HFFc6 (cell line): Measurements from ENCODE around the gene CDADC1. TPM values are rescaled to one million over a fixed set of nuclear protein-coding genes. Genes with fewer than 3 reads are reported as not detected.

ENCODE experiments used
- DNase-seq: peaks from one replicate; pipeline ENCODE4 v3.0.0-alpha.2; 2018
- H3K27ac Mint-ChIP-seq: 2 replicates; pipeline ENCODE4 v1.8.0; 2020; ENCODE audit warnings: mild to moderate bottlenecking, mixed read lengths
- H3K27me3 Mint-ChIP-seq: 2 replicates; pipeline ENCODE4 v1.8.0; 2021; ENCODE audit warnings: mild to moderate bottlenecking, moderate library complexity, mixed read lengths; ENCODE audit not compliant: insufficient read depth
- H3K36me3 Mint-ChIP-seq: 2 replicates; pipeline ENCODE4 v1.8.0; 2021; ENCODE audit warnings: low read depth, mixed read lengths
- H3K4me1 Mint-ChIP-seq: 2 replicates; pipeline ENCODE4 v1.8.0; 2020; ENCODE audit warnings: low read depth, mixed read lengths
- H3K4me3 Mint-ChIP-seq: 2 replicates; pipeline ENCODE4 v1.8.0; 2020; ENCODE audit warnings: mild to moderate bottlenecking, moderate library complexity, mixed read lengths
- H3K9me3 Mint-ChIP-seq: 2 replicates; pipeline ENCODE4 v1.8.0; 2020; ENCODE audit warnings: mild to moderate bottlenecking, mixed read lengths
- CTCF ChIP-seq: fragments of 200-600 bp; sonication (generic); IDR thresholded peaks from 2 replicates; pipeline ENCODE4 v1.5.0; 2021; ENCODE audit warnings: antibody characterized with exemption, mild to moderate bottlenecking
- total RNA-seq, 6 experiments: library from RNA; stranded (reverse); fragmentation: NEBNext Ultra II Directional; extraction: Animal tissue kit (Norgen Biotek cat#: 25700); gene quantifications; 2 replicates in 1 of 6; 3 replicates in 5 of 6; pipeline ENCODE4 v1.2.3, GENCODE V29; 2021

The CDADC1 gene
- total RNA-seq, 6 experiments from 2014 or later, result 5.3 to 8.7 (median 6.8) TPM

- DNase-seq, result peak; percentile 25
- TF ChIP-seq CTCF, result peak; percentile 73
- Mint-ChIP-seq H3K4me1 (peaks cover 9% of the 10 kb centered on the region), H3K36me3 (no peaks in the 10 kb centered on the region), H3K4me3 (no peak overlapping the region), H3K27ac (no peak overlapping the region), H3K27me3 (peaks cover 14% of the 10 kb centered on the region), H3K9me3 (peaks cover 7% of the 10 kb centered on the region; the same call in 1 of the 2 replicates)
Observed at GRCh38 chr13:49240017-49240416, 7.7 kb upstream of the CDADC1 start.

- no peak overlapping the region for H3K27ac Mint-ChIP-seq
- peaks cover 7% of the 10 kb centered on the region; the same call in 1 of the 2 replicates for H3K9me3 Mint-ChIP-seq
- no peaks in the 10 kb centered on the region for H3K36me3 Mint-ChIP-seq
- H3K4me1 Mint-ChIP-seq, result peaks cover 9% of the 10 kb centered on the region
- H3K27me3 Mint-ChIP-seq, result peaks cover 14% of the 10 kb centered on the region
- no peak for DNase-seq
- H3K4me3 Mint-ChIP-seq, result no peak overlapping the region
- TF ChIP-seq CTCF, result no peak
Observed at GRCh38 chr13:49241296-49241695, 6.4 kb upstream of the CDADC1 start.

- Mint-ChIP-seq H3K36me3 (no peaks in the 10 kb centered on the region; the same call in 1 of the 2 replicates), H3K4me3 (no peak overlapping the region), H3K27ac (no peak overlapping the region), H3K27me3 (peaks cover 14% of the 10 kb centered on the region), H3K9me3 (peaks cover 7% of the 10 kb centered on the region; the same call in 1 of the 2 replicates), H3K4me1 (peaks cover 21% of the 10 kb centered on the region)
- DNase-seq, result no peak
- no peak for TF ChIP-seq CTCF
Observed at GRCh38 chr13:49245101-49245500, 2.6 kb upstream of the CDADC1 start.

GRCh38 chr13:49246850-49247642 is 679 bp upstream of the CDADC1 start:
- Mint-ChIP-seq H3K27me3 (peaks cover 10% of the 10 kb centered on the region), H3K27ac (peak overlapping the region; percentile 95), H3K36me3 (no peaks in the 10 kb centered on the region; the same call in 1 of the 2 replicates), H3K4me1 (peaks cover 26% of the 10 kb centered on the region), H3K9me3 (peaks cover 7% of the 10 kb centered on the region; the same call in 1 of the 2 replicates), H3K4me3 (peak overlapping the region; percentile 97)
- DNase-seq, result no peak
- TF ChIP-seq CTCF, result no peak

- H3K4me1 Mint-ChIP-seq, result peaks cover 26% of the 10 kb centered on the region
- no peak for DNase-seq
- no peaks in the 10 kb centered on the region for H3K9me3 Mint-ChIP-seq
- no peaks in the 10 kb centered on the region; the same call in 1 of the 2 replicates for H3K36me3 Mint-ChIP-seq
- peak; percentile 22; the same call in 1 of the 2 replicates for TF ChIP-seq CTCF
- peak overlapping the region; percentile 97 for H3K4me3 Mint-ChIP-seq
- H3K27ac Mint-ChIP-seq, result peak overlapping the region; percentile 95
- peaks cover 3% of the 10 kb centered on the region; the same call in 1 of the 2 replicates for H3K27me3 Mint-ChIP-seq
Observed at GRCh38 chr13:49248622-49249002, 887 bp downstream of the CDADC1 start.
